Thoracic aorta (tissue), 2 donors: ENCODE data around the gene LGSN. TPM values are rescaled to one million over a fixed set of nuclear protein-coding genes. Genes with fewer than 3 reads are reported as not detected.

ENCODE experiments used
- ATAC-seq: fragments of 150-250 bp; one replicate; pipeline ENCODE4 v1.8.0; 2017; ENCODE audit warnings: low read depth; ENCODE audit not compliant: insufficient number of reproducible peaks, low FRiP score
- DNase-seq: peaks from one replicate; pipeline ENCODE4 v3.0.0-alpha.2; 2020; ENCODE audit warnings: low spot score
- H3K27ac ChIP-seq, 2 donors: fragments of 200-600 bp; sonication (generic); 1 replicate in 1 of 2; 2 replicates in 1 of 2; pipeline ENCODE4 v1.5.1; 2016; ENCODE audit warnings: mild to moderate bottlenecking in 2 of 2, moderate library complexity in 2 of 2
- H3K27me3 ChIP-seq: fragments of 200-600 bp; sonication (generic); replicated peaks from 2 replicates; pipeline ENCODE4 v1.6.0; 2016; ENCODE audit warnings: mild to moderate bottlenecking; ENCODE audit not compliant: insufficient read depth
- H3K36me3 ChIP-seq: fragments of 200-600 bp; sonication (generic); one replicate; pipeline ENCODE4 v1.5.1; 2016
- H3K4me1 ChIP-seq, 2 donors: fragments of 200-600 bp; sonication (generic); 1 replicate in 1 of 2; 2 replicates in 1 of 2; pipeline versions ENCODE4 v1.5.1 to v1.6.0; 2016; ENCODE audit warnings: low read depth in 2 of 2, mild to moderate bottlenecking in 1 of 2; ENCODE audit not compliant: control insufficient read depth in 1 of 2
- H3K4me3 ChIP-seq: fragments of 200-600 bp; sonication (generic); 2 replicates; pipeline ENCODE4 v1.5.1; 2016; ENCODE audit warnings: mild to moderate bottlenecking
- H3K9me3 ChIP-seq: fragments of 200-600 bp; sonication (generic); 2 replicates; pipeline ENCODE4 v1.5.1; 2016
- CTCF ChIP-seq: fragments of 200-600 bp; sonication (generic); IDR thresholded peaks from one replicate; pipeline ENCODE4 v1.5.1; 2019; ENCODE audit warnings: antibody characterized with exemption
- total RNA-seq, 2 donors: library from RNA; depleted of rRNA; stranded (reverse); fragments of >200 nt; gene quantifications; one replicate each; pipeline versions ENCODE4 v1.1.0 to v1.2.3, GENCODE V29; 2016

The LGSN gene
- total RNA-seq, 2 donors from 2014 or later, result not detected

GRCh38 chr6:63352544-63353285, 32.9 kb upstream of the LGSN start:
- Histone ChIP-seq H3K4me3 (no peak overlapping the region), H3K27me3 (no peaks in the 10 kb centered on the region), H3K27ac (no peak overlapping the region), H3K36me3 (no peaks in the 10 kb centered on the region), H3K9me3 (no peaks in the 10 kb centered on the region), H3K4me1 (peaks cover 0 to 5% of the 10 kb centered on the region in 2 donors)
- TF ChIP-seq CTCF, result no peak
- DNase-seq (no peak), ATAC-seq (no peak)

GRCh38 chr6:63352069-63352543, 32.3 kb upstream of the LGSN start:
- H3K27ac ChIP-seq, result no peak overlapping the region
- H3K9me3 ChIP-seq, result no peaks in the 10 kb centered on the region
- ATAC-seq (no peak), DNase-seq (no peak)
- no peak for TF ChIP-seq CTCF
- no peak overlapping the region for H3K4me3 ChIP-seq
- H3K27me3 ChIP-seq, result no peaks in the 10 kb centered on the region
- no peaks in the 10 kb centered on the region for H3K36me3 ChIP-seq
- H3K4me1 ChIP-seq, result peaks cover 0 to 5% of the 10 kb centered on the region in 2 donors

- TF ChIP-seq CTCF, result no peak
- no peaks in the 10 kb centered on the region for H3K36me3 ChIP-seq
- H3K27ac ChIP-seq, result no peak overlapping the region
- DNase-seq (no peak), ATAC-seq (no peak)
- no peak overlapping the region for H3K4me3 ChIP-seq
- peaks cover 0 to 5% of the 10 kb centered on the region in 2 donors for H3K4me1 ChIP-seq
- no peaks in the 10 kb centered on the region for H3K9me3 ChIP-seq
- no peaks in the 10 kb centered on the region for H3K27me3 ChIP-seq
Observed at GRCh38 chr6:63349401-63349800, 29.6 kb upstream of the LGSN start.

GRCh38 chr6:63348836-63349235, 29.1 kb upstream of the LGSN start:
- no peak for DNase-seq

GRCh38 chr6:63347599-63347998, 27.8 kb upstream of the LGSN start:
- no peak for TF ChIP-seq CTCF
- no peak for DNase-seq
- H3K36me3 ChIP-seq, result no peaks in the 10 kb centered on the region
- H3K27me3 ChIP-seq, result no peaks in the 10 kb centered on the region
- H3K4me1 ChIP-seq, result peaks cover 0 to 5% of the 10 kb centered on the region in 2 donors
- H3K9me3 ChIP-seq, result no peaks in the 10 kb centered on the region
- H3K4me3 ChIP-seq, result no peak overlapping the region
- ATAC-seq, result no peak
- H3K27ac ChIP-seq, result no peak overlapping the region

More at GRCh38 chr6:63348836-63349235, 29.1 kb upstream of the LGSN start:
- Histone ChIP-seq H3K27me3 (no peaks in the 10 kb centered on the region), H3K27ac (no peak overlapping the region), H3K4me1 (peaks cover 0 to 5% of the 10 kb centered on the region in 2 donors), H3K9me3 (no peaks in the 10 kb centered on the region), H3K4me3 (no peak overlapping the region), H3K36me3 (no peaks in the 10 kb centered on the region)
- TF ChIP-seq CTCF, result no peak
- ATAC-seq, result no peak
